Tibial artery (tissue), 4 donors: ENCODE measurements around the gene SCGB1D1.

Source experiments
- DNase-seq, 2 donors: peaks; one replicate each; pipeline ENCODE4 v3.0.0-alpha.2; 2019
- H3K27ac ChIP-seq, 2 donors: fragments of 200-600 bp; sonication (generic) in 1 of 2; 1 replicate in 1 of 2; 2 replicates in 1 of 2; pipeline ENCODE4 v1.5.1; 2018 to 2019; ENCODE audit warnings: mild to moderate bottlenecking in 1 of 2
- H3K27me3 ChIP-seq, 2 donors: fragments of 200-600 bp; sonication (generic) in 1 of 2; one replicate each; pipeline versions ENCODE4 v1.5.1 to v1.6.0; 2016 to 2019
- H3K36me3 ChIP-seq, 3 donors: fragments of 200-600 bp; sonication (generic) in 2 of 3; one replicate each; pipeline ENCODE4 v1.5.1; 2016 to 2019; ENCODE audit warnings: mild to moderate bottlenecking in 2 of 3
- H3K4me1 ChIP-seq, 4 donors: fragments of 200-600 bp; sonication (generic) in 2 of 4; 1 replicate in 3 of 4; 2 replicates in 1 of 4; pipeline ENCODE4 v1.5.1; 2016 to 2019
- H3K4me3 ChIP-seq, 2 donors: fragments of 200-600 bp; sonication (generic) in 1 of 2; 1 replicate in 1 of 2; 2 replicates in 1 of 2; pipeline ENCODE4 v1.5.1; 2018 to 2019; ENCODE audit warnings: mild to moderate bottlenecking in 2 of 2
- H3K9me3 ChIP-seq, 3 donors: fragments of 200-600 bp; sonication (generic) in 1 of 3; one replicate each; pipeline ENCODE4 v1.5.1; 2016 to 2019
- intact Hi-C: fragments of 100-400 bp; cut with DNase I; formaldehyde crosslinking; loops from one replicate; pipeline ENCODE4 v1.15.0; 2023; ENCODE audit warnings: low total_unique reads
- TF ChIP-seq, protein P1 (sequence below), 2 experiments: fragments of 200-600 bp in 1 of 2; fragments of 450-650 bp in 1 of 2; IDR thresholded peaks; one replicate each; pipeline ENCODE4 v1.5.1; 2017 to 2019; ENCODE audit warnings: antibody characterized with exemption in 2 of 2, mild to moderate bottlenecking in 1 of 2, moderate library complexity in 1 of 2

The SCGB1D1 gene

DNA sequence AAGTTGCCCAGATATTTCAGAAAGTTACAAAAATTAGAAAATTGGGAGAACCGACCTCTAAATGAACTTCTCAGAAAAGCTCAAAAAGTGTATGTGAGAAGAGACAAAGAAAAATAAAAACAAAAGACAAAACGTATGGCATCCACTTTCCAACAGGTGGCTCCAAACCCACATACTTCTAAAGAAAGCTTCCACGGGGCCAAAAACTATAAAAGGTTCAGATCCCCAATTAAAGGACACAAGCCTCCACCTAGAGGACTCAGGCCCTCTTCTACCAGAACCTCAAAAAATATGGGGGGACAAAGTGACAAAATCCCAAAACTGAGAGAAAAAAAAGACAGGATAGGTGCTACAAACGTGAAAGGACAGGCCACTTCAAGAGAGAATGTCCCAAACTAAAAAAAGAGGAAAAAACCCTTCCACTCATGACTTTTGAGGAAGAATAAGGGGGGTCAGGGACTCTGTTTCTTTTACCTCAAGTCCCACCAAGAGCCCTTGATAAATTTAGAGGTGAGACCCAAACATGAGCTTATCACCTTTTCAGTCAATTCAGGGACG, 27.3 kb downstream of the SCGB1D1 start:
- H3K36me3 ChIP-seq = no peaks in the 10 kb centered on the region
- intact Hi-C loops = no loop called here

DNA sequence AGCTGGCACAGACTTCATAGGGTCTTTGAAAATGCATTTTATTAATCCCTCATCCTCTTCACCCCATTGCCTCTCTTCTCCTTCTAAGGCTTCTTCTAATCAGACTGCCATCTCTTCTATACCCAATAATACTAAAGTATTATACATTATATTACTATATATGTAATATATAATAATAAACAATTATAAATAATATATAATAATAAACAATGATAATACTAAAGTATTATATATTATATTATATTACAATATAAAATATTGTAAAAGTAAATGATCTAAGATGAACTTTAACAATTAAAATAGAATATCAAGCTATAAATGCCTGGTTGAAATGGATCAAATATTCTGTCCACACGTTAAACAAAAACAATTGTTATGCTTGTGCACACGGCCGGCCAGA, 31.5 kb downstream of the SCGB1D1 start:
- no peak overlapping the region for H3K27ac ChIP-seq
- H3K27me3 ChIP-seq = no peaks in the 10 kb centered on the region
- H3K9me3 ChIP-seq = peaks cover 19 to 29% (median 22%) of the 10 kb centered on the region in 3 donors
- H3K36me3 ChIP-seq = no peaks in the 10 kb centered on the region
- no peak for DNase-seq
- intact Hi-C loops = no loop called here
- no peak overlapping the region for H3K4me3 ChIP-seq
- TF ChIP-seq, protein P1, sequence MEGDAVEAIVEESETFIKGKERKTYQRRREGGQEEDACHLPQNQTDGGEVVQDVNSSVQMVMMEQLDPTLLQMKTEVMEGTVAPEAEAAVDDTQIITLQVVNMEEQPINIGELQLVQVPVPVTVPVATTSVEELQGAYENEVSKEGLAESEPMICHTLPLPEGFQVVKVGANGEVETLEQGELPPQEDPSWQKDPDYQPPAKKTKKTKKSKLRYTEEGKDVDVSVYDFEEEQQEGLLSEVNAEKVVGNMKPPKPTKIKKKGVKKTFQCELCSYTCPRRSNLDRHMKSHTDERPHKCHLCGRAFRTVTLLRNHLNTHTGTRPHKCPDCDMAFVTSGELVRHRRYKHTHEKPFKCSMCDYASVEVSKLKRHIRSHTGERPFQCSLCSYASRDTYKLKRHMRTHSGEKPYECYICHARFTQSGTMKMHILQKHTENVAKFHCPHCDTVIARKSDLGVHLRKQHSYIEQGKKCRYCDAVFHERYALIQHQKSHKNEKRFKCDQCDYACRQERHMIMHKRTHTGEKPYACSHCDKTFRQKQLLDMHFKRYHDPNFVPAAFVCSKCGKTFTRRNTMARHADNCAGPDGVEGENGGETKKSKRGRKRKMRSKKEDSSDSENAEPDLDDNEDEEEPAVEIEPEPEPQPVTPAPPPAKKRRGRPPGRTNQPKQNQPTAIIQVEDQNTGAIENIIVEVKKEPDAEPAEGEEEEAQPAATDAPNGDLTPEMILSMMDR (IDR thresholded peaks at IDR 0.05) = no peak
- no peaks in the 10 kb centered on the region for H3K4me1 ChIP-seq

More for the DNA sequence above, 27.3 kb downstream of the SCGB1D1 start:
- TF ChIP-seq, protein P1 (IDR thresholded peaks at IDR 0.05) = no peak
- Histone ChIP-seq H3K9me3 (peaks cover 0 to 6% (median 4%) of the 10 kb centered on the region in 3 donors), H3K27me3 (peaks cover 0 to 16% of the 10 kb centered on the region in 2 donors), H3K4me1 (no peaks in the 10 kb centered on the region), H3K27ac (no peak overlapping the region), H3K4me3 (no peak overlapping the region)
- no peak for DNase-seq

DNA sequence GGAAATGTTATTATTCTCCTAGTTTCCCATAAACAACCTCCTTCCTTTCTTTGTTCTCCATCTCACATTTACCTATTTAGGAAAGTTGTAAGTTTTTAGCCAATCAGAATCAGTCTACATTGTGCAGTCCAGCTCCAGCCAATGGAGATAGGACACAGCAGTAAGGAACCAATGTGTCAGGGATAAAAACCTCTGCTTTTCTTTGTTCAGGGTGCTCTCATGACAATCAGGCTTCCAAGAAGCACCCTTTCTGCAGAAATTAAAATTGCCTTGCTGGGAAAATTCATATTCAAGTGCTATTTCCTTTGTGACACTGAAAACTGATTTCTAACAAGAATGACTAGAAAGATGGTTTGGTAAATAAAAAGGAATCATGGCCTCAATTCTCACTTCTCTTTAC, 33.1 kb downstream of the SCGB1D1 start:
- no peak overlapping the region for H3K4me3 ChIP-seq
- H3K9me3 ChIP-seq = peaks cover 19 to 29% (median 22%) of the 10 kb centered on the region in 3 donors
- no peaks in the 10 kb centered on the region for H3K27me3 ChIP-seq
- no peaks in the 10 kb centered on the region for H3K4me1 ChIP-seq
- H3K36me3 ChIP-seq = no peaks in the 10 kb centered on the region
- H3K27ac ChIP-seq = no peak overlapping the region
- TF ChIP-seq, protein P1 (IDR thresholded peaks at IDR 0.05) = no peak
- intact Hi-C loops = no loop called here
- DNase-seq = no peak

DNA sequence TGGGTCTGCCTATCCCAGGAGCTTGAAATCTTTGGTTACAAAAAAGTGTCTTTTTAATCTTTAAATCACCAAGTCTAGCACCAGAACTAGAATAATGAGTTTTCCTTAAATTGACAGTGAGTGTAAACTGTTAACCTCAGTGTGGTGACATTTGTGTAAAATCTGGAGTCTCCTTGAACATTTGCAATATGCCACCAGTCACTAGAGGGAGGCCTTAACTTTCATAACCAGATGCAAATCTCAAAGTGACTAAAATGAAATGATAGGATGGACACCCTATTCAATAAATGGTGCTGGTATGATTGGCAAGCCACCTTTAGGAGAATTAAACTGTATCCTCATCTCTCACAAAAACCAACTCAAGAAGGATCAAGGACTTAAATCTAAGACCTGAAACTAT, 43.7 kb downstream of the SCGB1D1 start:
- no peaks in the 10 kb centered on the region for H3K9me3 ChIP-seq
- intact Hi-C loops = no loop called here

DNA sequence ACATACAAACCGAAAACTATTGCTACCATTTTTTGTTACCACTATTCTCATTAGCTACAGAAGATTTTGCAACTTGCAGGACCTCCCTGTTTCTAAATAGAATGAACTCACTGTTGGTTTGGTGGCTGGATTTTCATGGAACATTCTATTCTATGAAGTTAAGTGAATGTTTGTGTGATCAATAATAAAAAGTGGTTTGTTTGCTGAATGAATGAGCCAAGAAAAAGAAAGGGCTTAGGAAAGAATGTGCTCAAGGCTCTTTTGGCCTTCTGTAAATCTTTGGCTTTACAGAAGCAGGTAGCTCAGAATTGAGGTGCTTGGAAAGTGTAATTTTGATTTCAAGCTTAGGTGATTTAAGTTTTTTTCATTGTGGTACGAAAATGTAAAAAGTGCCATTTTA, 46.2 kb downstream of the SCGB1D1 start:
- H3K27ac ChIP-seq = no peak overlapping the region
- TF ChIP-seq, protein P1 (IDR thresholded peaks at IDR 0.05) = no peak
- DNase-seq = no peak
- H3K27me3 ChIP-seq = peaks cover 0 to 18% of the 10 kb centered on the region in 2 donors
- H3K9me3 ChIP-seq = no peaks in the 10 kb centered on the region
- no peaks in the 10 kb centered on the region for H3K36me3 ChIP-seq
- no peaks in the 10 kb centered on the region for H3K4me1 ChIP-seq
- intact Hi-C loops = no loop called here
- H3K4me3 ChIP-seq = no peak overlapping the region

More for the DNA sequence above, 43.7 kb downstream of the SCGB1D1 start:
- H3K4me1 ChIP-seq = no peaks in the 10 kb centered on the region
- peaks cover 0 to 9% of the 10 kb centered on the region in 2 donors for H3K27me3 ChIP-seq
- no peak overlapping the region for H3K27ac ChIP-seq
- no peak for DNase-seq
- no peaks in the 10 kb centered on the region for H3K36me3 ChIP-seq
- TF ChIP-seq, protein P1 (IDR thresholded peaks at IDR 0.05) = no peak
- H3K4me3 ChIP-seq = no peak overlapping the region

DNA sequence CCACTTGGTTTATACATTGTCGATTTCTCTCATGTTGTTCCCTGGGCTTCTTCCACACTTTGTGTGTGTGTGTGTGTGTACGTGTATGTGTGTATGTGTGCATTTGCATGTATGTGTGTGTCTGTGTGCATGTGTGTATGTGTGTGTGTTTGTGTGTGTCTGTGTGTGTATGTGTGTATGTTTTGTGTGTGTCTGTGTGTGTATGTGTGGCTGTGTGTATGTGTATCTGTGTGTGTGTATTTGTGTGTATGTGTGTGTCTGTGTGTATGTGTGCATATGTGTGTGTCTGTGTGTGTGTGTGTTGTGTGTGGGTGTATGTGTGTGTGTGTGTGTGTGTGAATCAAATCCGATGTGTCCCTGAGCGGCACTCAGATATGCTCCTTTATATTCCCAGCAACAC, 47.5 kb downstream of the SCGB1D1 start:
- no peaks in the 10 kb centered on the region for H3K36me3 ChIP-seq
- no peak overlapping the region for H3K27ac ChIP-seq
- intact Hi-C loops = no loop called here
- no peak overlapping the region for H3K4me3 ChIP-seq
- H3K27me3 ChIP-seq = peaks cover 0 to 21% of the 10 kb centered on the region in 2 donors
- H3K4me1 ChIP-seq = peaks cover 0 to 2% (median 0%) of the 10 kb centered on the region in 4 donors
- TF ChIP-seq, protein P1 (IDR thresholded peaks at IDR 0.05) = no peak
- no peak for DNase-seq
- H3K9me3 ChIP-seq = no peaks in the 10 kb centered on the region
